ENCODE data around the gene TMED5. TPM values are rescaled to one million over a fixed set of nuclear protein-coding genes. Genes with fewer than 3 reads are reported as not detected.
A peak's percentile ranks its signal among the peaks of the same experiment; 100 is the strongest.

The TMED5 gene
- total RNA-seq, 1 experiment from 2014 or later: 80.5 TPM

DNA sequence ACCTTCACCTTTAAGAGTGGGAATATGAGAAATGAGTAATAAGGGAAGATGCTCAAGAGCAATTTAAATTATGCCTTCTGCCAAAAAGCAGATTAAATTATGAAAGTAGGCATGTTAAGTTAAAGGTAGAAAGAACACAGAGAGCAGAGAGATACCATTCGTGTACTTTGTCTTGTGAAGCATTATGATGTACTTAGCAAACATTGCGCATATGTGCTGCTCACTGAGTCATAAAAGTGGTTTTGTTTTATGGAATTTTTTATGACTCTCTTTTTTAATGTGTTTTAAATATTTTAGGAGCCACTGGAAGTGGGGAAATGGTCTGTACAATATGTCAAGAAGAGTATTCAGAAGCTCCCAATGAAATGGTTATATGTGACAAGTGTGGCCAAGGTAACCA, 65.8 kb downstream of the TMED5 start:
- intact Hi-C loops (cut with micrococcal nuclease): no loop called here
- H3K27ac Mint-ChIP-seq (ENCODE audit: low read depth, unreplicated experiment): no peak overlapping the region
- CTCF ChIA-PET: interaction anchor here (1.0 kb wide), 1 partner anchor 33 kb away, joined by 3 read pairs; no protein-coding TSS in a partner anchor
- DNase-seq (ENCODE audit: unreplicated experiment): peak; percentile 4
- POLR2A ChIA-PET: interaction anchor here (1.3 kb wide), 1 partner anchor 36 kb away, joined by 3 read pairs; no protein-coding TSS in a partner anchor
- no peak overlapping the region for H3K4me3 Mint-ChIP-seq (ENCODE audit: unreplicated experiment)
- no peaks in the 10 kb centered on the region for H3K9me3 Mint-ChIP-seq (ENCODE audit: unreplicated experiment)
- H3K4me1 Mint-ChIP-seq (ENCODE audit: insufficient read depth, unreplicated experiment): peaks cover 13% of the 10 kb centered on the region
- TF ChIP-seq, protein P1, sequence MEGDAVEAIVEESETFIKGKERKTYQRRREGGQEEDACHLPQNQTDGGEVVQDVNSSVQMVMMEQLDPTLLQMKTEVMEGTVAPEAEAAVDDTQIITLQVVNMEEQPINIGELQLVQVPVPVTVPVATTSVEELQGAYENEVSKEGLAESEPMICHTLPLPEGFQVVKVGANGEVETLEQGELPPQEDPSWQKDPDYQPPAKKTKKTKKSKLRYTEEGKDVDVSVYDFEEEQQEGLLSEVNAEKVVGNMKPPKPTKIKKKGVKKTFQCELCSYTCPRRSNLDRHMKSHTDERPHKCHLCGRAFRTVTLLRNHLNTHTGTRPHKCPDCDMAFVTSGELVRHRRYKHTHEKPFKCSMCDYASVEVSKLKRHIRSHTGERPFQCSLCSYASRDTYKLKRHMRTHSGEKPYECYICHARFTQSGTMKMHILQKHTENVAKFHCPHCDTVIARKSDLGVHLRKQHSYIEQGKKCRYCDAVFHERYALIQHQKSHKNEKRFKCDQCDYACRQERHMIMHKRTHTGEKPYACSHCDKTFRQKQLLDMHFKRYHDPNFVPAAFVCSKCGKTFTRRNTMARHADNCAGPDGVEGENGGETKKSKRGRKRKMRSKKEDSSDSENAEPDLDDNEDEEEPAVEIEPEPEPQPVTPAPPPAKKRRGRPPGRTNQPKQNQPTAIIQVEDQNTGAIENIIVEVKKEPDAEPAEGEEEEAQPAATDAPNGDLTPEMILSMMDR (IDR thresholded peaks at IDR 0.05; ENCODE audit: unreplicated experiment): no peak
- peaks cover 36% of the 10 kb centered on the region for H3K36me3 Mint-ChIP-seq (ENCODE audit: insufficient read depth, unreplicated experiment)
- no peaks in the 10 kb centered on the region for H3K27me3 Mint-ChIP-seq (ENCODE audit: insufficient read depth, unreplicated experiment)
- no TSS peak for BruUV-seq (replicated peaks)

GRCh38 chr1:93113127-93113526, 67.1 kb downstream of the TMED5 start:
- H3K27ac Mint-ChIP-seq (ENCODE audit: low read depth, unreplicated experiment): no peak overlapping the region
- ChIA-PET CTCF (no interaction called here), POLR2A (no interaction called here)
- no TSS peak for BruUV-seq (replicated peaks)
- peaks cover 34% of the 10 kb centered on the region for H3K36me3 Mint-ChIP-seq (ENCODE audit: insufficient read depth, unreplicated experiment)
- no peaks in the 10 kb centered on the region for H3K9me3 Mint-ChIP-seq (ENCODE audit: unreplicated experiment)
- peaks cover 13% of the 10 kb centered on the region for H3K4me1 Mint-ChIP-seq (ENCODE audit: insufficient read depth, unreplicated experiment)
- H3K27me3 Mint-ChIP-seq (ENCODE audit: insufficient read depth, unreplicated experiment): no peaks in the 10 kb centered on the region
- no peak overlapping the region for H3K4me3 Mint-ChIP-seq (ENCODE audit: unreplicated experiment)
- no peak for DNase-seq (ENCODE audit: unreplicated experiment)
- intact Hi-C loops (cut with micrococcal nuclease): no loop called here
- TF ChIP-seq, protein P1 (IDR thresholded peaks at IDR 0.05; ENCODE audit: unreplicated experiment): no peak

DNA sequence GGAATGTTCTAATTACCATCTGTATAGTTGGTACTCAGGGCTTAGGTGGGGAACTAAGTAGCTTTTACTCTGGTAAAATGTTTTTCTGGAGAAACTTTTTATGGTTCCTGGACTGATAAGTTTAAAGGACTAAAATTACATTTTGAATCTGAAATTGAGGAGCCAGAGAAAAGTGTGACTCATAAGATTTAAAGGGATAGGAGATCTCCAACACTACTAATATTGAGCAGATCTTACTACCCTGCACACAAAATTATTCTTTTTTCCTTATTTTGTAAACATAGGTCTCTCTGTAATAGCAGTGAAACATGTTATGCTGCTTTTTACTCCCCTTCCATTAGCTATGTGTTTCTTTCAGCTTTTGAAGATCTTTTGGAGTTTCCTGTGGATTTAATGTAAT, 68.7 kb downstream of the TMED5 start:
- no peak overlapping the region for H3K27ac Mint-ChIP-seq (ENCODE audit: low read depth, unreplicated experiment)

DNA sequence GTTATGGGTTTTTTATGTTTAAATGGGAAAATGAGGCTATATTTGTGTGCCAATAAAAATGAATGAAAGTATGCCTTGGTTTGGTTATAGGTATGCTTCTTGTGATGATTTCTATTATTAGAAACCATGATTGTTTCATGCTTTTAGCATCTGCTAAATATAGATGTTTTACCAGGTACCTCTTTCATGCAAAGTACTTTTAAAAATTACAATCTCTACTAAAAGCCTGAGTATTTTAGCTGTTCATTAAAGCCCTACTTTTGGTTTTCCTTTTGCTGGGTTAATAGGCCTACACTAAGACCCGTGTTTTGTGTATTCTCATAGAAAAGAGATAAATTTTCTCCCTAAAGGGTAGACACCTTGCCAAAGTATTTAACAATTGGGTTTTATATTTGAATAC, 69.1 kb downstream of the TMED5 start:
- no peak for DNase-seq (ENCODE audit: unreplicated experiment)
- no TSS peak for BruUV-seq (replicated peaks)
- Mint-ChIP-seq H3K4me3 (ENCODE audit: unreplicated experiment) (no peak overlapping the region), H3K27ac (ENCODE audit: low read depth, unreplicated experiment) (no peak overlapping the region), H3K4me1 (ENCODE audit: insufficient read depth, unreplicated experiment) (peaks cover 13% of the 10 kb centered on the region), H3K36me3 (ENCODE audit: insufficient read depth, unreplicated experiment) (peaks cover 19% of the 10 kb centered on the region), H3K27me3 (ENCODE audit: insufficient read depth, unreplicated experiment) (no peaks in the 10 kb centered on the region), H3K9me3 (ENCODE audit: unreplicated experiment) (no peaks in the 10 kb centered on the region)
- ChIA-PET POLR2A (interaction anchor here (1.1 kb wide), 1 partner anchor 32 kb away, joined by 3 read pairs; no protein-coding TSS in a partner anchor), CTCF (no interaction called here)
- intact Hi-C loops (cut with micrococcal nuclease): no loop called here
- TF ChIP-seq, protein P1 (IDR thresholded peaks at IDR 0.05; ENCODE audit: unreplicated experiment): no peak

More for the DNA sequence above, 68.7 kb downstream of the TMED5 start:
- CTCF ChIA-PET: no interaction called here
- Mint-ChIP-seq H3K36me3 (ENCODE audit: insufficient read depth, unreplicated experiment) (peaks cover 24% of the 10 kb centered on the region), H3K4me3 (ENCODE audit: unreplicated experiment) (no peak overlapping the region), H3K9me3 (ENCODE audit: unreplicated experiment) (no peaks in the 10 kb centered on the region), H3K4me1 (ENCODE audit: insufficient read depth, unreplicated experiment) (peaks cover 13% of the 10 kb centered on the region), H3K27me3 (ENCODE audit: insufficient read depth, unreplicated experiment) (no peaks in the 10 kb centered on the region)
- TF ChIP-seq, protein P1 (IDR thresholded peaks at IDR 0.05; ENCODE audit: unreplicated experiment): no peak
- BruUV-seq (replicated peaks): no TSS peak
- intact Hi-C loops (cut with micrococcal nuclease): no loop called here
- POLR2A ChIA-PET: interaction anchor here (1.1 kb wide), 1 partner anchor 32 kb away, joined by 3 read pairs; no protein-coding TSS in a partner anchor
- no peak for DNase-seq (ENCODE audit: unreplicated experiment)

Measured in MCF 10A (cell line).